T-cell (primary cell): ENCODE measurements around the gene SLC8A1. TPM values are rescaled to one million over a fixed set of nuclear protein-coding genes. Genes with fewer than 3 reads are reported as not detected.

Experiments used
- ATAC-seq, 4 experiments: fragments of 200-7000 bp in 3 of 4; fragments of 150-1000 bp in 1 of 4; cut with Tn5 transposase; replicated peaks in 1 of 4; 1 replicate in 3 of 4; 2 replicates in 1 of 4; pipeline ENCODE4 v1.10.0; 2021; ENCODE audit warnings: moderate library complexity in 3 of 4, mild to moderate bottlenecking in 2 of 4, moderate number of reproducible peaks in 1 of 4
- CTCF ChIA-PET, 2 donors: fragments of 300-600 bp; sonication (Branson Sonifier 250); formaldehyde crosslinking; loops; one replicate each; lab custom pipeline; 2022; ENCODE audit warnings: antibody characterized with exemption in 2 of 2; lab: Charles Lee
- POLR2A ChIA-PET, 2 donors: fragments of 300-600 bp; sonication (Branson Sonifier 250); formaldehyde crosslinking; loops; one replicate each; lab custom pipeline; 2022; ENCODE audit warnings: antibody characterized with exemption in 2 of 2; lab: Charles Lee
- DNase-seq, 35 experiments: peaks; one replicate each; pipeline versions ENCODE4 v3.0.0 to v3.0.0-alpha.2; 2013 to 2023
- H3K27ac ChIP-seq: one replicate; pipeline ENCODE4 v1.5.1; 2013; ENCODE audit warnings: low read length
- H3K27me3 ChIP-seq, 2 experiments: replicated peaks in 1 of 2; 1 replicate in 1 of 2; 2 replicates in 1 of 2; pipeline versions ENCODE4 v1.6.1 to v1.7.0; 2013; ENCODE audit warnings: low read length in 1 of 2, mixed read lengths in 1 of 2; ENCODE audit not compliant: control insufficient read depth in 2 of 2, insufficient read depth in 2 of 2; ENCODE audit errors: extremely low read depth in 1 of 2
- H3K36me3 ChIP-seq, 2 donors: 1 replicate in 1 of 2; 2 replicates in 1 of 2; pipeline versions ENCODE4 v1.6.1 to v1.7.0; 2013; ENCODE audit warnings: low read length in 1 of 2; ENCODE audit not compliant: control insufficient read depth in 2 of 2, insufficient read depth in 1 of 2; ENCODE audit errors: extremely low read depth in 1 of 2
- H3K4me1 ChIP-seq, 2 experiments: 1 replicate in 1 of 2; 2 replicates in 1 of 2; pipeline versions ENCODE4 v1.6.1 to v1.7.0; 2013; ENCODE audit warnings: low read length in 2 of 2, mixed read lengths in 1 of 2; ENCODE audit not compliant: insufficient read depth in 2 of 2, control insufficient read depth in 1 of 2; ENCODE audit errors: extremely low read depth in 1 of 2
- H3K4me3 ChIP-seq, 2 donors: 1 replicate in 1 of 2; 2 replicates in 1 of 2; pipeline versions ENCODE4 v1.5.1 to v1.7.0; 2013; ENCODE audit warnings: mild to moderate bottlenecking in 2 of 2, low read length in 1 of 2, moderate library complexity in 1 of 2; ENCODE audit not compliant: control insufficient read depth in 1 of 2; ENCODE audit errors: extremely low read depth in 1 of 2
- H3K9me3 ChIP-seq: 2 replicates; pipeline ENCODE4 v1.7.0; 2013
- H3K27ac Mint-ChIP-seq, 2 donors: one replicate each; pipeline ENCODE4 v1.8.0; 2020 to 2021; ENCODE audit warnings: mild to moderate bottlenecking in 2 of 2, mixed read lengths in 2 of 2
- H3K27me3 Mint-ChIP-seq, 2 donors: one replicate each; pipeline ENCODE4 v1.8.0; 2021 to 2022; ENCODE audit warnings: mixed read lengths in 2 of 2
- H3K36me3 Mint-ChIP-seq: one replicate; pipeline ENCODE4 v1.8.0; 2021; ENCODE audit warnings: mixed read lengths
- H3K4me1 Mint-ChIP-seq, 3 donors: one replicate each; pipeline ENCODE4 v1.8.0; 2020 to 2022; ENCODE audit warnings: mixed read lengths in 3 of 3, mild to moderate bottlenecking in 1 of 3
- H3K4me3 Mint-ChIP-seq, 3 donors: one replicate each; pipeline ENCODE4 v1.8.0; 2020 to 2022; ENCODE audit warnings: mild to moderate bottlenecking in 3 of 3, mixed read lengths in 3 of 3, moderate library complexity in 3 of 3
- H3K9me3 Mint-ChIP-seq, 3 donors: one replicate each; pipeline ENCODE4 v1.8.0; 2020 to 2022; ENCODE audit warnings: mixed read lengths in 3 of 3
- WGBS: methylation state at CpG from one replicate; pipeline ENCODE4 v1.1.5; 2013; ENCODE audit warnings: missing lambda C conversion rate; ENCODE audit not compliant: insufficient coverage; 5-methylcytosine and 5-hydroxymethylcytosine counted together
- total RNA-seq, 35 experiments: library from RNA in 6 of 35; stranded (reverse) in 6 of 35; fragments of 120-200 nt in 1 of 35; gene quantifications; one replicate each; pipeline versions ENCODE4 v1.2.1 to v1.2.4 and lab custom pipeline; 2013 to 2026

Gene SLC8A1
- total RNA-seq, 5 donors from 2014 or later (not counting 1 experiment from before 2014, with no cell fraction given) = 0.09 to 0.35 (median 0.13) TPM

DNA sequence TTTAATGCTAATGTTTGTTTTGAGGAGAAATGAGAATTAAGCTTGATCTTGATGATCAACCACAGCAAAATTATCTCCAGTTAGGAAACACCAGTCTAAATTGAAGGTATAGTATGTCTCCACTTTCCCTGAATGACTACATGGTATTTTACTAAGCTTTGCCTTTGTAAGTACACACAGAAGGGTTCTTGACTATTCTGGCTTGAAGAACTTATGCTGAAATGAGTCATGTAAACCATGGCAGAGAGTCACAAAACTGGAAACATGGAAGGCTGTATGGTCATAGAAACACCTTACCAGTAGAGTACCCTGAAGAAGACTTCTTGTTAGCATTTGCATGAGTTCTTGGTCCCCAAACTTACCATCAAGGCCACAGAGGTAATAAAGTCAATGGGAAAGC is 250.5 kb downstream of the SLC8A1 start:
- DNase-seq (no peak), ATAC-seq (no peak)
- Mint-ChIP-seq H3K4me3 (no peak overlapping the region), H3K4me1 (no peaks in the 10 kb centered on the region), H3K27me3 (no peaks in the 10 kb centered on the region), H3K36me3 (no peaks in the 10 kb centered on the region), H3K9me3 (no peaks in the 10 kb centered on the region), H3K27ac (no peak overlapping the region)
- Histone ChIP-seq H3K27me3 (no peaks in the 10 kb centered on the region), H3K4me1 (no peaks in the 10 kb centered on the region), H3K27ac (no peak overlapping the region), H3K9me3 (no peaks in the 10 kb centered on the region), H3K36me3 (no peaks in the 10 kb centered on the region), H3K4me3 (no peak overlapping the region)
- POLR2A ChIA-PET = no interaction called here
- CTCF ChIA-PET = no interaction called here

DNA sequence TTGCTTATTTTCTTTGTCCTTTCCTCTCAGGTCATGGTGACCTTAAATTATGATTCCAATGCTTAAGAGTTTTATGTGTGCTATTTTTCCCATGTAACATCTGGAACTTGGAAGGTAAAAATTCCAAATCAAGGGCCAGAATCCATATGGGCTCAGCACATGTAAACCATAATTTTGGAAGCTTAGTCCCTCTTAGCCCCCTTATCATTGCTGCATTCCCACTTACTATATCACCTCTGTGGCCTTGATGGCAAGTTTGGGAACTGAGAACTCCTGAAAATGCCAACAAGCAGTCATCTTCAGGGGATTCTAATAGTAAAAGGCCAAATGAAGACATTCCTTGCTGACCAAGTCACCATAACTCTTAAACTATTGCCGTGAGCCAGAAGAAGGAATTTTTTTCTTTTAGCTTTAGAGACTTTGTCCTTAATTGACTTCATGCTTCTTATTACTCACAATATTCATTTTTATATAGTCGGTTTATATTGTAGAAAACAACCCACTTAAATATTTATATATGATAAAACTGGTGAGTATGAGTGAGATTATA is 251.4 kb downstream of the SLC8A1 start:
- CTCF ChIA-PET = no interaction called here
- no CpG with 5 or more reads among the region's 2 CpGs for WGBS
- Histone ChIP-seq H3K27me3 (no peaks in the 10 kb centered on the region), H3K9me3 (no peaks in the 10 kb centered on the region), H3K27ac (no peak overlapping the region), H3K36me3 (no peaks in the 10 kb centered on the region), H3K4me3 (no peak overlapping the region), H3K4me1 (no peaks in the 10 kb centered on the region)
- Mint-ChIP-seq H3K4me1 (no peaks in the 10 kb centered on the region), H3K27me3 (no peaks in the 10 kb centered on the region), H3K9me3 (no peaks in the 10 kb centered on the region), H3K4me3 (no peak overlapping the region), H3K27ac (no peak overlapping the region), H3K36me3 (no peaks in the 10 kb centered on the region)
- DNase-seq (no peak), ATAC-seq (no peak)
- POLR2A ChIA-PET = no interaction called here

DNA sequence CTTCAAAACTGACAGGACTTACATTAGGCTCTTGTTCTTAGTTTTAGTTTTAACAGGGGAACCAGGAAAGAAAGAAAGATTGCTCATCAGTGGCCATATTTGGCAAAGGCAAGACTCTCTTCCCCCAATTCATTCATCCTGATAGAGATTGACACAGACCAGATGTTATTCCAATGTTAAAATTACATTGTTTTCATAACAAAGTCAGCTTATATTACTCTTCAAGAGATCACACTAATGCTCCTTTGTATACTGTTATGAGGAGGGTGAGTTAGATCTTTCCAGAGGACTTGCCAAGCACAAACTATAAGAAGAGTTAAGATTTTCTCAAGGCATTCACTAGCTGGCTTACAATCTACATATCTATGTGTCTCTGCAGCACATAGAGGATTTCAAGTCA is 252.1 kb downstream of the SLC8A1 start:
- Mint-ChIP-seq H3K4me3 (no peak overlapping the region), H3K36me3 (no peaks in the 10 kb centered on the region), H3K27me3 (no peaks in the 10 kb centered on the region), H3K9me3 (no peaks in the 10 kb centered on the region), H3K4me1 (no peaks in the 10 kb centered on the region), H3K27ac (no peak overlapping the region)
- no peak for ATAC-seq
- DNase-seq = no peak
- Histone ChIP-seq H3K36me3 (no peaks in the 10 kb centered on the region), H3K27me3 (no peaks in the 10 kb centered on the region), H3K9me3 (no peaks in the 10 kb centered on the region), H3K4me3 (no peak overlapping the region), H3K4me1 (no peaks in the 10 kb centered on the region), H3K27ac (no peak overlapping the region)
- ChIA-PET CTCF (no interaction called here), POLR2A (no interaction called here)

DNA sequence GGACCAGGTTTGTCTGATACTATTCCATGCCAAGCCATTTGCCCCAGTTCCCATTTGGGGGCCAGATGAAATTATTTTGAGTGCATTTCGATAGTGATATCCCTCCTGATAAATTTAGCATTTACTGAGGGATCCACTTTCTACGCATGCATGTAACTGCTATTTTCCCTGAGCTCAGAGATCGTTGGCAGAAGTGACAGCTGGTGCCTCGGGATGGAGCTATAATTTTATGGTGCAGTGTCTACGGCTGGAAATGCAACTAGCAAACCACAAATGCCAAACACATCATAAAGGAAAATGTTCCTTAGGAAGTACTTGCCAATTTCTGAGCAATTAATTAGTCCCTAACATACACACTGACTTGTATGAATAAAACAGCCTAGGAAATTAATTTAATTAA is 254.8 kb downstream of the SLC8A1 start:
- Histone ChIP-seq H3K36me3 (no peaks in the 10 kb centered on the region), H3K27me3 (no peaks in the 10 kb centered on the region), H3K9me3 (no peaks in the 10 kb centered on the region), H3K27ac (no peak overlapping the region), H3K4me1 (no peaks in the 10 kb centered on the region), H3K4me3 (no peak overlapping the region)
- CTCF ChIA-PET = no interaction called here
- Mint-ChIP-seq H3K9me3 (no peaks in the 10 kb centered on the region), H3K4me1 (no peaks in the 10 kb centered on the region), H3K27me3 (no peaks in the 10 kb centered on the region), H3K36me3 (no peaks in the 10 kb centered on the region), H3K27ac (no peak overlapping the region), H3K4me3 (no peak overlapping the region)
- WGBS = 57% methylated on average over 1 of the region's 5 CpGs
- POLR2A ChIA-PET = no interaction called here
- DNase-seq (no peak), ATAC-seq (no peak)

DNA sequence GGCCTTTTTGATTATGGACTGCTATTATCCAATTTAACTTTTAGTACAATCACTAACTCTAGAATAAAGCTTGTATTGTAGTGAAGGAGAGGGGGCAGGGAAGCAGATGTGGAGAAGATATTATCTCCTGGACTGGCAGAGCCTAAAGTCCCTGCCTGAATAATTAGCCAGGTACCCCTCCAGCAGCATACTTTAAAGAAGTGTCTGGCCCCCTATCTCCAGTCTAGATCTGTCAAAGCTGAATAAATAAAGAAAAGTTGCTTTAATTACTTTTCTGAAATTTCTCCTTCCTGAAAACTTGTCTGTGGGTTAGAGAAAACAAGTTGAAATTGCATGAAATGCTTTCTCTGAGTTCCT is 258.2 kb downstream of the SLC8A1 start:
- Mint-ChIP-seq H3K27ac (no peak overlapping the region), H3K4me1 (no peaks in the 10 kb centered on the region), H3K9me3 (no peaks in the 10 kb centered on the region), H3K27me3 (no peaks in the 10 kb centered on the region), H3K4me3 (no peak overlapping the region), H3K36me3 (no peaks in the 10 kb centered on the region)
- Histone ChIP-seq H3K36me3 (no peaks in the 10 kb centered on the region), H3K27me3 (no peaks in the 10 kb centered on the region), H3K4me1 (no peaks in the 10 kb centered on the region), H3K9me3 (no peaks in the 10 kb centered on the region), H3K27ac (no peak overlapping the region), H3K4me3 (no peak overlapping the region)
- CTCF ChIA-PET = no interaction called here
- DNase-seq (no peak), ATAC-seq (no peak)
- POLR2A ChIA-PET = no interaction called here

DNA sequence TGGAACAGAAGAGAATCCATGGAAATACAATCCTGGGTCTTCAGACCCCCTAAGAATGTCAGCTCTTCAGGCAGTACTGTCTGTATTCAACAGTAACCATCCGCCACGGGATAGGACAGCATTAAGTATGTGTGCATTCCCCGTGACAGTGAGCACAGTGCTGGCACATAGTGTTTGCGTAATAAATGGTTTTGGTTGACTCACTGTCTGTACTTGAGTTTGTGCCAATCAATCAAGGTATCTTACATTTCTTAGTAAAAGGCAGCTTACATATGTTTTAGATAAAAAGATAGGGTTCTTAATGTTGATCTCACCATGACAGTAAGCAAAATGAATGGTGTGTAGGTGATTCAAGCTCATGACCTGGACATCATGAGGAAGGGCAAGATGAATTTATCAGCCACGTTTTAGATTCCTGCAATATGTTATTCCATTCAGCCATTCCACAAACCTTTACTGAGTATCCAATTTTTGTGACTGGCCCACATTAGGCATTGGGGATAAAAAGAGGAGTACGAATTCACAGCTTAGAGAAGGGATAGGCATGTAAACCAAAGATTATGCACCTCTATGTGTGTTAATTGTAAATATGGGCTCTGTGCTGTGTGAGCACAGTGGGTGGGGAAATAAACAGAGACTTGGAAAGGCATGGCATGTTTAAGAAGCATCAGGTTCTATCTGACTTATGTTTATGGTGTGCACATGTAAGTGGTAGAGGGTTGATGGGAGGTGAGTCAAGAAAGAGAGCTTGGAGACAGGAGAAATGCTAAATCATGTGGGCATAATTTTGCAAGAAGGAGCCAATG is 258.8 kb downstream of the SLC8A1 start:
- no peaks in the 10 kb centered on the region for H3K27me3 ChIP-seq
- DNase-seq (no peak), ATAC-seq (no peak)
- ChIA-PET POLR2A (no interaction called here), CTCF (no interaction called here)
- Mint-ChIP-seq H3K4me1 (no peaks in the 10 kb centered on the region), H3K27ac (no peak overlapping the region), H3K4me3 (no peak overlapping the region), H3K36me3 (no peaks in the 10 kb centered on the region), H3K9me3 (no peaks in the 10 kb centered on the region), H3K27me3 (no peaks in the 10 kb centered on the region)
- H3K9me3 ChIP-seq = no peaks in the 10 kb centered on the region
- 100% methylated on average over 1 of the region's 6 CpGs for WGBS
- H3K4me3 ChIP-seq = no peak overlapping the region
- H3K36me3 ChIP-seq = no peaks in the 10 kb centered on the region
- no peak overlapping the region for H3K27ac ChIP-seq
- no peaks in the 10 kb centered on the region for H3K4me1 ChIP-seq

DNA sequence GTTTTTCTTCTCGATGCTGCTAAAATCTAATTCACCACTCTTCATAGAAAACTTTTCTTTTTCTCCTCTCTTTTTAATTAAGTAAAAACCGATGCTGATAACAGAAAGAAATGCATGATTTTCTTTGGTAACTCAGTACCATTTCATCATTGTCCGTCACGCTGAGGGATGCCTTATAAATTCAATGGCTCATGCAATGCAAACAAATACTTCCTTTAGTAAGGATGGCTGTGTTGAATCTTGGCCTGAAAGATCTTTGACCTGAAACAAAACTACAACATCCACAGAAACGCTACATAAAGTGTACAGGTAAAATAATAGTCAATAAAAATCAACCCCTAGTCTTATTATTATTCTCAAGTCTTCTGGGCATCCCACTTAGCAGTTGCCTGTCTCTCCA is 261.4 kb downstream of the SLC8A1 start:
- no peaks in the 10 kb centered on the region for H3K9me3 ChIP-seq
- ATAC-seq (no peak), DNase-seq (no peak)
- Mint-ChIP-seq H3K4me3 (no peak overlapping the region), H3K36me3 (no peaks in the 10 kb centered on the region), H3K4me1 (no peaks in the 10 kb centered on the region), H3K9me3 (no peaks in the 10 kb centered on the region), H3K27me3 (no peaks in the 10 kb centered on the region), H3K27ac (no peak overlapping the region)
- CTCF ChIA-PET = no interaction called here
- H3K27me3 ChIP-seq = no peaks in the 10 kb centered on the region
- H3K27ac ChIP-seq = no peak overlapping the region
- POLR2A ChIA-PET = no interaction called here
- H3K36me3 ChIP-seq = no peaks in the 10 kb centered on the region
- no peak overlapping the region for H3K4me3 ChIP-seq
- no CpG with 5 or more reads among the region's 5 CpGs for WGBS
- no peaks in the 10 kb centered on the region for H3K4me1 ChIP-seq
